HG03139 (cell line): ENCODE measurements around the gene THRB.

Experiments
- ATAC-seq: cut with Tn5 transposase; IDR thresholded peaks from one replicate; pipeline ENCODE4 v1.9.1; 2021; ENCODE audit not compliant: unreplicated experiment

The THRB gene

GRCh38 chr3:24272875-24273274 lies 221.8 kb downstream of the THRB start:
- no peak for ATAC-seq

- no peak for ATAC-seq
Measured at GRCh38 chr3:24272408-24272807, 222.2 kb downstream of the THRB start.

- no peak for ATAC-seq
Measured at GRCh38 chr3:24271228-24271627, 223.4 kb downstream of the THRB start.

GRCh38 chr3:24270744-24271143 lies 223.9 kb downstream of the THRB start:
- no peak for ATAC-seq

GRCh38 chr3:24270204-24270691 lies 224.4 kb downstream of the THRB start:
- ATAC-seq, result no peak

GRCh38 chr3:24264748-24265158 lies 229.9 kb downstream of the THRB start:
- ATAC-seq, result no peak

GRCh38 chr3:24264011-24264410 lies 230.6 kb downstream of the THRB start:
- no peak for ATAC-seq

GRCh38 chr3:24263069-24263668 lies 231.5 kb downstream of the THRB start:
- no peak for ATAC-seq

- no peak for ATAC-seq
Measured at GRCh38 chr3:24261521-24261920, 233.1 kb downstream of the THRB start.

GRCh38 chr3:24259901-24260512 lies 234.6 kb downstream of the THRB start:
- ATAC-seq, result no peak

- ATAC-seq, result no peak
Measured at GRCh38 chr3:24258727-24259600, 235.7 kb downstream of the THRB start.

GRCh38 chr3:24258260-24258659 lies 236.4 kb downstream of the THRB start:
- no peak for ATAC-seq

GRCh38 chr3:24255414-24255813 lies 239.2 kb downstream of the THRB start:
- no peak for ATAC-seq

- ATAC-seq, result no peak
Measured at GRCh38 chr3:24254649-24255048, 240.0 kb downstream of the THRB start.

- ATAC-seq, result no peak
Measured at GRCh38 chr3:24253336-24253735, 241.3 kb downstream of the THRB start.

GRCh38 chr3:24249523-24249922 lies 245.1 kb downstream of the THRB start:
- ATAC-seq, result no peak

- ATAC-seq, result no peak
Measured at GRCh38 chr3:24245056-24245455, 249.6 kb downstream of the THRB start.

GRCh38 chr3:24244491-24244890 lies 250.2 kb downstream of the THRB start:
- no peak for ATAC-seq

GRCh38 chr3:24242012-24242698 lies 252.5 kb downstream of the THRB start:
- no peak for ATAC-seq

GRCh38 chr3:24240306-24240705 lies 254.3 kb downstream of the THRB start:
- ATAC-seq, result no peak

GRCh38 chr3:24237971-24238706 lies 256.5 kb downstream of the THRB start:
- peak; percentile 82 for ATAC-seq
